Vagina (tissue), 2 donors: Measurements from ENCODE around the gene BLOC1S6.

ENCODE experiments used
- POLR2A ChIP-seq, 2 donors: fragments of 450-650 bp; IDR thresholded peaks; one replicate each; pipeline ENCODE4 v1.6.1; 2017; ENCODE audit warnings: antibody characterized with exemption in 2 of 2, mild to moderate bottlenecking in 2 of 2, moderate library complexity in 2 of 2
- POLR2AphosphoS5 ChIP-seq, 2 donors: sonication (generic); formaldehyde crosslinking; IDR thresholded peaks; one replicate each; pipeline ENCODE4 v1.9.0; 2017; ENCODE audit warnings: antibody characterized with exemption in 2 of 2, mild to moderate bottlenecking in 2 of 2, low read depth in 1 of 2; ENCODE audit not compliant: insufficient read depth in 1 of 2
- TF ChIP-seq, protein P1 (sequence below), 3 experiments: fragments of 450-650 bp in 2 of 3; fragments of 200-600 bp in 1 of 3; sonication (generic) in 1 of 3; IDR thresholded peaks; one replicate each; pipeline ENCODE4 v1.5.1; 2017 to 2019; ENCODE audit warnings: antibody characterized with exemption in 3 of 3, mild to moderate bottlenecking in 2 of 3, moderate library complexity in 2 of 3

DNA sequence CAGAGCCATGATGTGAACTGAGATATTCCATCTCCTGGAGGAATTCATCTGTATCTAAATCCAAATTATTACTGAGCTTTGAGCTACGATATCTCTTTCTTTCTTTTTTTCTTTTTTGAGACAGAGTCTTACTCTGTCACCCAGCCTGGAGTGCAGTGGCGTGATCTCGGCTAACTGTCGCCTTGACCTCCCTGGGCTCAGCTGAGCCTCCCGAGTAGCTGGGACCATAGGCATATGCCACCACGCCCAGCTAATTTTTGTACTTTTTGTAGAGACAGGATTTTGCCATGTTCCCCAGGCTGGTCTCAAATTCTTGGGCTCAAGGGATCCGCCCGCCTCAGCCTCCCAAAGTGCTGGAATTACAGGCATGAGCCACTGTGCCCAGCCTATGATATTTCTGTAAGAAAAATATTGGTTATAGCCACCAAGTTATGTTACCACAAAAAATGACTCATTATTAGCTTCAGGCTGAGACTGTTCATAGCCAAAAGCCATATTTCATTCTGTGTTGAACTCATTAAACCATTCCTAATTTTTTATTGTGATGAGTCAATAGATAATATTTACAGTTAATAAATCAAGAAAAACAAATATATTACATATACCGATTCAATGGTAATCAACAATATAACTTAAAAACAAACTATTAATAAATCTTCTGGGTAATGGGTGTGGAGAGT lies 37.5 kb upstream of the BLOC1S6 start:
- TF ChIP-seq, protein P1, sequence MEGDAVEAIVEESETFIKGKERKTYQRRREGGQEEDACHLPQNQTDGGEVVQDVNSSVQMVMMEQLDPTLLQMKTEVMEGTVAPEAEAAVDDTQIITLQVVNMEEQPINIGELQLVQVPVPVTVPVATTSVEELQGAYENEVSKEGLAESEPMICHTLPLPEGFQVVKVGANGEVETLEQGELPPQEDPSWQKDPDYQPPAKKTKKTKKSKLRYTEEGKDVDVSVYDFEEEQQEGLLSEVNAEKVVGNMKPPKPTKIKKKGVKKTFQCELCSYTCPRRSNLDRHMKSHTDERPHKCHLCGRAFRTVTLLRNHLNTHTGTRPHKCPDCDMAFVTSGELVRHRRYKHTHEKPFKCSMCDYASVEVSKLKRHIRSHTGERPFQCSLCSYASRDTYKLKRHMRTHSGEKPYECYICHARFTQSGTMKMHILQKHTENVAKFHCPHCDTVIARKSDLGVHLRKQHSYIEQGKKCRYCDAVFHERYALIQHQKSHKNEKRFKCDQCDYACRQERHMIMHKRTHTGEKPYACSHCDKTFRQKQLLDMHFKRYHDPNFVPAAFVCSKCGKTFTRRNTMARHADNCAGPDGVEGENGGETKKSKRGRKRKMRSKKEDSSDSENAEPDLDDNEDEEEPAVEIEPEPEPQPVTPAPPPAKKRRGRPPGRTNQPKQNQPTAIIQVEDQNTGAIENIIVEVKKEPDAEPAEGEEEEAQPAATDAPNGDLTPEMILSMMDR (IDR thresholded peaks at IDR 0.05) = no peak
- no peak for TF ChIP-seq POLR2A (IDR thresholded peaks at IDR 0.05)
- TF ChIP-seq POLR2AphosphoS5 (IDR thresholded peaks at IDR 0.05; ENCODE audit: insufficient read depth in 1 of 2, low read depth in 1 of 2) = no peak
